Esophagus muscularis mucosa (tissue), 3 donors: ENCODE data around the gene CD68.

Experiments used
- POLR2A ChIP-seq: fragments of 450-650 bp; IDR thresholded peaks from one replicate; pipeline ENCODE4 v1.6.1; 2017; ENCODE audit warnings: antibody characterized with exemption, moderate library complexity, mild to moderate bottlenecking, low read depth
- POLR2AphosphoS5 ChIP-seq, 2 donors: sonication (generic); formaldehyde crosslinking; IDR thresholded peaks; one replicate each; pipeline ENCODE4 v1.6.1; 2017; ENCODE audit warnings: antibody characterized with exemption in 2 of 2
- TF ChIP-seq, protein P1 (sequence below), 3 experiments: fragments of 200-600 bp in 2 of 3; fragments of 450-650 bp in 1 of 3; sonication (generic) in 2 of 3; IDR thresholded peaks; one replicate each; pipeline ENCODE4 v1.5.1; 2017 to 2019; ENCODE audit warnings: antibody characterized with exemption in 3 of 3, mild to moderate bottlenecking in 2 of 3, moderate library complexity in 1 of 3

DNA sequence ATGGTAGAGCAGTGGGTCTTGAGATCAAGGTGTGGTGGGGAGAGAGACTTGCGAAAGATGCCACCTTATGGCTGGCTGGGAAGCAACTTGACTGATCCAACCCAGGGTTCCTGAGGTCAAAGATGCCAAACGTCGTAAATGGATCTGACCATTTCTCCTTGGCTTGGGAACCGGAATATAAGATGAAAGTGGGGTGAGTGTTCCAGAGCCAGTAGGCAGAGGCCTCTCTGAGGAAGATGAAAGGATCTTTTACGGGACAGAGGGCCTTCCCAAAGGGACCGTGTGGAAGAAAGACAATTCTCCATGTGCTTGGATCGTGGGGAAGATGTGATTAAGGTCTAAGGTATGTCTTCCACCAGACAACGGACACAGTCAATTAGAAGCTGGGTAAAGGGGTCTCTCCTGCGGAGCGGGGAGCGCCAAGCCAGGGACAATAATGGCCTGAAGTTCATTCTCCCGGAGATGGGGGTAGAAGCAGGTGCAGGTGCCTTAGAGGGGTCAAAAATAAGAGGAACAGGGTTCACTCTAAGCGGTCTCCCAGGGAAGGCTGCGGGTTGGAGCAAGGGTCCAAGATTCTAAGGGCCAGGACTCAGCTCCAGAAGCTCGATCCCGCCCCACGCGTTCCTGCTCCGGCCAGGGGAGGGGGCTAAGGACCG lies 34.5 kb downstream of the CD68 start:
- TF ChIP-seq POLR2AphosphoS5 (IDR thresholded peaks at IDR 0.05) (no peak), POLR2A (no peak)
- TF ChIP-seq, protein P1, sequence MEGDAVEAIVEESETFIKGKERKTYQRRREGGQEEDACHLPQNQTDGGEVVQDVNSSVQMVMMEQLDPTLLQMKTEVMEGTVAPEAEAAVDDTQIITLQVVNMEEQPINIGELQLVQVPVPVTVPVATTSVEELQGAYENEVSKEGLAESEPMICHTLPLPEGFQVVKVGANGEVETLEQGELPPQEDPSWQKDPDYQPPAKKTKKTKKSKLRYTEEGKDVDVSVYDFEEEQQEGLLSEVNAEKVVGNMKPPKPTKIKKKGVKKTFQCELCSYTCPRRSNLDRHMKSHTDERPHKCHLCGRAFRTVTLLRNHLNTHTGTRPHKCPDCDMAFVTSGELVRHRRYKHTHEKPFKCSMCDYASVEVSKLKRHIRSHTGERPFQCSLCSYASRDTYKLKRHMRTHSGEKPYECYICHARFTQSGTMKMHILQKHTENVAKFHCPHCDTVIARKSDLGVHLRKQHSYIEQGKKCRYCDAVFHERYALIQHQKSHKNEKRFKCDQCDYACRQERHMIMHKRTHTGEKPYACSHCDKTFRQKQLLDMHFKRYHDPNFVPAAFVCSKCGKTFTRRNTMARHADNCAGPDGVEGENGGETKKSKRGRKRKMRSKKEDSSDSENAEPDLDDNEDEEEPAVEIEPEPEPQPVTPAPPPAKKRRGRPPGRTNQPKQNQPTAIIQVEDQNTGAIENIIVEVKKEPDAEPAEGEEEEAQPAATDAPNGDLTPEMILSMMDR (IDR thresholded peaks at IDR 0.05), result no peak
